LHCN-M2 (cell line): Measurements from ENCODE around the gene SP8. TPM values are rescaled to one million over a fixed set of nuclear protein-coding genes. Genes with fewer than 3 reads are reported as not detected.
"Not testable (repeated sequence)": the region's sequence is repeated elsewhere in the genome, so short reads cannot be mapped to it uniquely, and the experiment has no call there.

Experiments
- DNase-seq: peaks from one replicate; pipeline ENCODE4 v3.0.0-alpha.2; 2012; ENCODE audit warnings: low read depth
- polyA plus RNA-seq: library from polyadenylated mRNA; unstranded; fragments of >200 nt; gene quantifications from one replicate; pipeline ENCODE4 v1.2.1, GENCODE V29; 2012; ENCODE audit warnings: missing spikeins
- total RNA-seq: library from RNA; depleted of rRNA; stranded (reverse); fragments of >200 nt; gene quantifications from 2 replicates; pipeline ENCODE4 v1.2.3, GENCODE V29; 2014; rRNA removed

Gene SP8
- not detected in 2 replicates for total RNA-seq
- polyA plus RNA-seq, result not detected

DNA sequence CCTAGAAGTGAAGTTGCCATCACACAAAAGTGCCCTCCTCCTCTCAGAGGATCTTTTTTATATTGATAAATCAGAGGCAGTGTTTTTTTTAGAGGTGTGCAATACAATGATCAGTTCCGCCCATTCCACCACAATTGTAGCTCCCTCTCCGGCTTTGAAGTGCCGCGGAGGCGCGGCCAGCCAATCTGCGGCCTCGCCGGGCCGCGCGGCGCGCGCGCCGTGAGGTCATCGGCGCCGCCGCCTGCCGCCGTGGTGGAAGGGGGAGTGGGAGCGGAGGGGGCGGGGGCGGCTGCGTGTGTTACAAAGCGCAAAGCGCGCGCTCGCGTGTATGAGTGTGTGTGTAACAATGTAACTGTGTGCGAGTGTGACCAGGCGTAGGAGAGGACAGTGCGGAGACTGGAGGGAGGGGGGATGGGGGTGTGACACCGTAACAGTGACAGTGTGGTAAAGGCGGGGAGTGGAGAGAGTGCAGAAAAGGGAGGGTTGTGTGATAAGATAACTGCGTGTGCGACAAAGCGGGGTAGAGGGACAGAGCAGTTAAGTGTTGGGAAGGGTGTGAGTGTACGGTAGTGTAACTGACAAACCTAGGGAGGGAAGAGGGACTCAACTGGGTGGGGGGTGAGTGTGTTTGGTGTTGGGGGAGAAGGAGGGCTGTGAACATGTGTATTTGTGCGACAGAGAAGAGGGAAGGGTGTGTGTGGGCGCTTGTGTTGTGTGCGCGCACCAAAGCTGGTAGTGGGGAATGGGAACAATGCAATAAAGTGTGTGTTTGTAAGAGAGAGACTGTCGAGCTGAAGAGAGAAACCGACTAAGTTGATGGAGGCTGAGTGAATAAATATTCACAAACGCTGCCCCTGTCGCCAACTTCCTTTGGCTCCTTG lies at the start of gene SP8:
TSS of gene SP8 (minus strand) at position 108 of the 881 bp plus-strand sequence. CDS start at position 20, 88 bp downstream.
- DNase-seq, result no peak

DNA sequence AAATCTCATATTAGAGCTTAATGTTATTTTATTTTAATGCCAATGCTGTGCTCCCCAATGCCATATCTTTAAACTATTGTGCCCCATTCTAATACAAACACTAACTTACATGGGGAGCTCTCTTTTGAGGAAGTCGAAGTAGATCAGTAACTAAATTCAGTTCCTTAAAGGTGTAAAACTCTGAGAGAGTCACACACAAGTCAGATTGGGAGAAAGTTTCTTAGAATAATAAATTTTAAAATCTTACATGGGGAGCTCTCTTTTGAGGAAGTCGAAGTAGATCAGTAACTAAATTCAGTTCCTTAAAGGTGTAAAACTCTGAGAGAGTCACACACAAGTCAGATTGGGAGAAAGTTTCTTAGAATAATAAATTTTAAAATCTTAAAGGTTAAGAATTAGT lies 49.7 kb upstream of the SP8 start:
- not testable (repeated sequence) for DNase-seq

DNA sequence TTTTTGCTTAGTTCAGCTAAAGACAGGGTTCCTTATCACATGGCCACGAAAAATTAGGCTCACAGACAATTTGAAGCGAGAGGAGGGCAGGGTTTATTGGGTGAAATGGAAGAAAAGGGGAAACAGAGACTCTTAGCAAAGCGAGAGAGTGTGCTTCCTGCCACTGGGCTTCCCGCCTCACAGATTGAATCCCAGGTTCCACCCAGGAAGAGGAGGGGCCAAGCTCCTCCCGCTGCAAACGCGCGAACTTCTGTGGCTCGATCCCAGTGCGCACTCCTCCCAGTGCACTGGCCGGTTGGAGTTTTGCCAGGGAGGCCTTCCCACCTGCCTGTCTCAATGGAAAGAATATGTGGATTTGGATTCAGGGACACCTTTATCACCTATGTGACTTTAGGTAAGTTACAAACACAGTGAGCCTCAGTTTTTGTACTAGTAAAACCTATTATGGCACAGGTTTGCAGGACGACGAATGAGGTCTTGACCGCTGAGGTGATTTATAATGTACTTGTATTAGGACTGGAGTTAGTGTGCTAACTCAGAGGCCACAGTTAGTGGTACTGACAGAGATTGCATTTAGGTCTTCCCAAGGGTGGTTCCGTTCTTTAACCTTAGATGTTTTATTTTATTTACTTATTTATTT lies 48.5 kb upstream of the SP8 start:
- DNase-seq, result no peak

DNA sequence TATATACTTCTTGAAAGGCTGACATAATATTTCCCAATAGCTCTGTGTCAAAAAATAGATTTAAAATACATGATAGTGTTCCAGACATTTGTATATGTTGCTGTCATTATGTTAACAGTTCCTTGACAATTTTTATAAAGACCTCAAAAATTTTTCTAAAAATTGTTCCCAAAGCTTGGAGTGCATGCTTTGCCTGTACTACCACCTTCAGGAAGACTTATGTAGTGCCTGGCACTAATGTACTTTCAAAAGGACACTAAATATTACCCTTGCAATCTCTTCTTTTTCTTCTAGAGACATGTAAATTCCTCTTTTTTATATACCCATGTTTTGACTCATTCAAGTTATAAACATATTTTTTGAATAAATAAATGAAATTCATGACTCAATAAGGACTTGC lies 48.0 kb upstream of the SP8 start:
- no peak for DNase-seq

DNA sequence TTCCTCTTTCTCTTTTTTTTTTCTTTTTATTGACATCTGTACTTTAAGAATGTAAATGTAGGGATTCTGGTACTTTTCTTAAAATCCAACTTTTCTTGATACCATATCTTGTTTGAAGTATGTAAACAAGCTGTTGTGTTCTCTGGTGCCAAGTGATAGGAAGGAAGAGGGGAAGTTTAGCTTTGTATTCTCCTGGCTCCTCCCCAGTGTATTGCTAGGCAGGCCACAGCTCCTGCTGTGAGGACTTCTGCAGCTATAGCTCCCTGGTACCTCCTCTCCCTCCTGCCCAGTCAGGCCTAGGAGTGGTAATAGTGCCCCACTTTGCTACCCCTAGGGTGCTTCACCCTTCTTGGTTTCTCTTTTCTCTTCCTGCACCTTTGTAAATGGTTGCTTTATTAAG lies 45.3 kb upstream of the SP8 start:
- no peak for DNase-seq

DNA sequence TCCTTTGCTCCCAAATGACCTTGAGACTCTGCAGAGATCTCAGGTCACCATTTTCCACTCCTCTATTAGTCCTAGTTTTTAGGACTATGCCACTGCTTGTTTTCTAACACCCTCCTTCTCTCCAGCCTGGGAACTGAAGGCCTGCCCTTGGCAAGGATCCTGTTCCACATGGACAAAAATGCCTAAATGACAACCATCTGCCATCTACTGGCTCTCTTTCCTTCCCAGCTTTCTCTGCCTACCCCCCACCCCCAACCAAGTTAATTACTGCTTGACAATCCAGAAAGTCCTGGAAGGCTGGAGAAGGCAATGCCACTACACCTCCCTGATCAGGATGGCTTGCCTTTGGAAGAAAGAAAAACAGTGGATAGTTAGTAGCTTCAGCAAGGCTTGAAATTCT lies 44.8 kb upstream of the SP8 start:
- no peak for DNase-seq

DNA sequence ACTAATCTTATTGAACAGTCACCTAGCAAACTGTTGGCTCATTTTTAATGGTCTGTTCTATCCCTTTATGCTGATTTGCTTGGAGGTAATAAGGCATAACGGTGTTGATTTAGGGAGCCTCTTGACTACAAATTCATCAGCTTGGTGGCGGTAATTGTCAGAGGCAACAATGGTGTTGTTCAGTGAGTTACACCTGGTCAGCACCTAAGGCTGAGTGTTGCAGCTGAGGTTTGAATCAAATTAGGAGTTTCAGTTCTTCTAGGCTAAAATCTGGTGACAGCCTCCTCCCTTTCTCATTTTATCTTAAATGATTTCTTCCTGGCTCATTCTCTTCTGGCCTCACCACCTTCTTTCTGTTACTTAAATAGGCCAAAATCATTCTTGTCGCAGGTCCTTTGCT lies 42.3 kb upstream of the SP8 start:
- no peak for DNase-seq

DNA sequence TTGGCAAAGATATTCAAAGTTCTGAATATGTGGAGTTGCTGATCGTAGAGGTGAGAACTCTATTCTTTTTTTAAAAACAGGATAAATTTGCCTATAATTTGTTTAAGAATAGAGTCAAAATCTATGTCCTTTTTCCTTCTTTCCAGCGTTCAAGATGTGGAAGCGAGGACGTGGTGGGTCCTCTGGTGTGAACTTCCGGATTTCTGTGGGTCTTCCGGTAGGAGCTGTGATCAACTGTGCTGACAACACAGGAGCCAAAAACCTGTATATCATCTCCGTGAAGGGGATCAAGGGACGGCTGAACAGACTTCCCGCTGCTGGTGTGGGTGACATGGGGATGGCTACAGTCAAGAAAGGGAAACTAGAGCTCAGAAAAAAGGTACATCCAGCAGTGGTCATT lies 40.5 kb upstream of the SP8 start:
- no peak for DNase-seq

DNA sequence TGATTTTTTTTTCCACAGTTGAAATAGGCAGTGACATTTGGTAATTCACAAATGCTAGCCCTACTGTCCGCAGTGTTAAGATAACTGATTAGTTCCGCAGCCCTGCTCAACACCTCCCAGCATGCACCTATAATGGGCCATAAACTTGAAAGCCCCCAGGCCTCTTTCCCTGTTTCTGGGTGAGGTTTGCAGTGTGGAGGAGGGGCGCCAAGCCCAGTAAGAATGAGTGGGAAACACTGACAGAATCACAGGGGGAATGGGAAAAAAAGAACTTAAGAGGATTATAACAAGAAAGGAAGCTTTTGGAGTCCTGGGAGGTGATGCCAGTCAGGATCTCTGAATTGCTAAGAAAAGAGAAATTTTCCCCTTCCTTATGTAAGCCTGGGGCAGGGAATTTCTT lies 39.6 kb upstream of the SP8 start:
- DNase-seq, result no peak

DNA sequence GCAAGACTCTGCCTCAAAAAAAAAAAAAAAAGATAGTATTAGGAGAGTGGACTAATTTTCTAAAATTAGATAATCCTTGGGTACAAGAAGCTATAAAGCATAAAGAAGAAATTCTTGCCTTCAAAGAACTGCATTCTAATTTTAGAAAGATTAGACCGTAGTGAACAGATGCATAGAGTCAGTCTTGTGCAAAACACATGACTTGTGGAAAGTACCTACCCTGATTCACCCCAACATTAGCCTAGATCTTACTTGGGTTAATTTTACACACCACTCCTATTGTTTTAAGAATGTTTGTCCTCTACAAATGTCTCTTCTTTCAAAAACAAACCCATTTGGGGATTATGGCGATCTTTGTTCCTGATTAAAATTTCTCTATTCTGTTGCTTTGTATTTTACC lies 38.9 kb upstream of the SP8 start:
- DNase-seq, result no peak

DNA sequence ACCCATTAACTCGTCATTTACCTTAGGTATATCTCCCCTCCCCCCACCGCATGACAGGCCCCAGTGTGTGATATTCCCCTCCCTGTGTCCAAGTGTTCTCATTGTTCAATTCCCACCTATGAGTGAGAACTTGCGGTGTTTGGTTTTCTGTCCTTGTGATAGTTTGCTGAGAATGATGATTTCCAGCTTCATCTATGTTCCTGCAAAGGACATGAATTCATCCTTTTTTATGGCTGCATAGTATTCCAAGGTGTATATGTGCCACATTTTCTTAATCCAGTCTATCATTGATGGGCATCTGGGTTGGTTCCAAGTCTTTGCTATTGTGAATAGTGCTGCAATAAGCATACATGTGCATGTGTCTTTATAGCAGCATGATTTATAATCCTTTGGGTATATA lies 34.7 kb upstream of the SP8 start:
- DNase-seq, result not testable (repeated sequence)

DNA sequence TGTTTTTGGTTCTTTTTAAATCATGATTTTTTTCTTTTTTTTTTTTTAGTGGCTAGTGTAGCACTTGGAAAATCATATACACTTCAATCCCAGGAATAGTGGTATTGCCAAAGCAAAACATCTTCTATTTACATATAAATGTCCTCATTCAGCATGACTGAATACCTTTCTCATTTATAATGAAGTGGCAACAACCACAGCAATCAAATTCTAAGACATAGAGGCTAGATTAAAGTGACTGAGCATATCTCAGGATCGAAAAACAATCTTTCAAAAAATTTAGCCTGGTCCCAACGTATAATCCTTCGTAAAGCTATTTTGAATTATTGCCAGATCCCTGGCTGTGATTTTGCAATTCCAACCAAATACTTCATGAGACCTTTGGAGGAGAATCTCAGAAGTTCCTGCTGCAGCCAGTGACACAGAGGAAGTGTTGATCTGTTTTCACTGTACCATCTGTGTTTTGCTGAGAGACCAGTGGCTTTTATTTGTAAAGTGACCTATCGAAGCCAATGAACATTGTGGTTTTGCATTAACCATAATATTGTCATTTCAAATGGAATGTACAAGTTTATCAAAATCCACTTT lies 29.8 kb upstream of the SP8 start:
- no peak for DNase-seq

DNA sequence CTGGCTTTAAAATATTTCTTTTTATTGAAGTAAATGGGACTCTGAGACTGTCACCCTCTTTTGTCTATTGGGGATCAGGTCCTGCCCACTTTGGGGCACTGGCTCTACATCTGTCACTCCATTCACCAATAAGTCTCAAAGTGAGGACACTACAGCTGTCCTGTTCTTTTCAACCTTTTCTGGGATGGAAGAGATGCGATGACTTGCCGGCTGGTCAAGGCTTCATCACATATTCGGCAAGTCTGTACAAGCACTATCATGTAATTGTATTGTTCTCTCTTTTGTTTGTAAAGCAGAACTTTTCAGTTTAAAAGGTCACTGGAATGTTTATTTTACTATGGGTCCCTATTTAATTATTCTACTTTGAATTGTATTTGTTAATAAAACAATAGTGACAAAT lies 17.7 kb upstream of the SP8 start:
- DNase-seq, result no peak

DNA sequence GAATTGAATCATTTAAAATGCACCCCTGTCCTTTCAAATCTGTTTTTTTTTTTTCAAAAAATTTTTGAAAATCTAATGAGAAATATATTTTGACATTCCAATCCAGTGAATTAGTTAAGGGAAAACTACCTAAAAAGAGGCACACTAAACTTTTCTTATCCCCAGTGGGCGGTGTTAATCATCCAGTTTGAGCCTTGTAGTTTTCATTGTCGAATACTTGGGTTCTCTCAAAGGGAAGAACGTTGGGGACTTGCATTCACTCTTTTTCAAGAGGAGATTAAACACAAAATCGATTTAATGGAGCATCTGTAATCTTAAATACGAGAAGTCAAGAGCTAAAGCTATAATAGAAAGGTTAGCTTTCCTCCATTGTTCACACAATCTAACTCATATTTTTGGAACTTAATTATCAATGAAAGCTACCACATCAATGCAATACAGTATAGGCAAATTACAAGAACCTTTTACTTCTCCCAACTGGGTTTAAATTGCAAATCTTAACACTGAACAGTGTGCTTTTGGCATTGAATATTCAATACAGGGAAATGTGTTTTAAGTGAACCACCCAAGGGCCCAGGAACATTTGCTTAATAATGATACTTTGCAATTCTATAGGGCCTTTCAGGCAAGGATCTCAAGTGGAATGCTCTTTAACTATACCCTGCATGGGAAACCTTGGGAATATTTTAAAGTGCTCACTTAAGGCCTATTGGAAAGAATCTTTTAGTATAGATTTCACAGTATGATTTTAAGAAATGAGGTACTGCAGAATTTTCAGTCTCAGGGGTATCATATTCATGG lies 13.1 kb upstream of the SP8 start:
- no peak for DNase-seq

DNA sequence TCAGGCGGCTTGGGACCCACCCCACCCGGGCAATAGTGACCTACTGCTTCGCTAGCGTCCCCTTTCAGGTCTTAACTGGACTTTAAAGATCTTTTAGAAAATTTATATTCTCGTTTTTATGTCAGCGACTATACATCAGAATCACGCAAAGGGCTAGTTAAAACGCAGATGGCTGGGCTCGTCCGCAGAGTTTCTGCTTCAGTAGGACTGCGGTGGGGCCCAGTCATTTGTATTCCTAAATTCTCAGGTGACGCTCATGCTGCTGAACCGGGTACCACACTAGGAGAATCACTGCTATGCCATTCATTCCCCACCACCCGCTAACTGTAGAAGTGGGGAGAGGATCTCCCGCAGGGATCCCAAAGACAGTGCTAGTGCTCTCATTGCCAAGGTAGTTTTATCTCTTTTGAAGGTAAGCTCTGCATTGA lies 12.0 kb upstream of the SP8 start:
- no peak for DNase-seq

DNA sequence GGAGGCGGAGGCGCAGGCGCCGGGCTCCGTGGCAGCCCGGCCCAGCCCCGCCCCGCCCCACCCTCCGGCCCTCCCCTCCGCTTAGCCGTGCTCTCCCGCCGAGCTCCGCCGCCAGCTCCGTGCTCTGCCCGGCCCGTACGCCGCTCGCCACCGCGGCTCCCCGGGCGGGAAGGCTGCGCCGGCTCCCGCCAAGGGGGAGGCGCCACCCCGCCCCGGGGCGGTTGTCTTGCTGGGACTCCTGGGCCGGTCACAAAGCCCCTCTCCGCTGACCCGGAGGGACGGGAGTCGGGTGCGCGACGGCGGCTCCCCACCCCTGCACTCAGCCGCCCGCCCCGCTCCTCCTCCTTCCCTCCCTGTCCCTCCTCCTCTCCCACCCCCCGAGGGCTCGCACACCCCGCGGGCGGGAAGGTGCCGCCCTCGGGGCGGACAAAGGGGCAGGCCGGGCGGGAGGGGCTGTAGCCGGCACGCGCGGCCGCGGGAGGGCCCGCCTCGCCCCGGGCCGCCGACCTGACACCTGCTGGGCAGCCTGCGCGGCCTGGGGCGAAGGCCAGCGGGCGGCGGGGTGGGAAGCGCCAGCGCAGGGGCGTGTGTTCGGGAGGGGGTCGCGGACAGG lies 11.5 kb upstream of the SP8 start:
- DNase-seq, result no peak

DNA sequence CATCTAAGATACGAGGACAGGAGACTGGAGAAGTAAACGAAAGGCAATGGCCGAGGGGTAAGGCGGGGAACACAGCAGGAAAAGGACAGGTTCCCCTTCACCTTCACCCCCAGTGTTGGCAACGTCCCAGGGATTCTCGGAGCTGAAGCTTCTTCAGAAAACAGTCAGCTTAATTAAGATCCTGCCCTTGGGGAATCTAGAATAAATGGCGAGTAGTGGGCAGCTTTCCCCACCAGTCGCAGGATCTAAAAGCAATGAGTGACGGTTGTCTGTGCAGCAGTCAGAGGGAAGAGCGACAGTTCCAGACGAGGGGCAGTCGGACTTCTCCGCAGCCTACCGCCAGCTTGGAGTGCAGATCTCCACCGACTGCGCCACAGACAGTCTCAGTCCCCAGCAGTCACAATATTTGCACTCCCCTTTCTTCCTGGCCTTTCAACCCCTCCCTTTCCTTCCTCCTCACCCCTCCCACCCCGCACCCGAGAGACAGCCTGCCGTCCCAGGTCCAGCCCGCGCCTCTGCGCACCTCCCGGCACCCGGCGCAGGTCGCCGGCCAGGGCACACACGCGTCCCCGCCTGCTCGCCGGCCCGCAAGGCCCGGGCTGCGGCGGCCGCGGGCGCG lies 10.9 kb upstream of the SP8 start:
- no peak for DNase-seq

DNA sequence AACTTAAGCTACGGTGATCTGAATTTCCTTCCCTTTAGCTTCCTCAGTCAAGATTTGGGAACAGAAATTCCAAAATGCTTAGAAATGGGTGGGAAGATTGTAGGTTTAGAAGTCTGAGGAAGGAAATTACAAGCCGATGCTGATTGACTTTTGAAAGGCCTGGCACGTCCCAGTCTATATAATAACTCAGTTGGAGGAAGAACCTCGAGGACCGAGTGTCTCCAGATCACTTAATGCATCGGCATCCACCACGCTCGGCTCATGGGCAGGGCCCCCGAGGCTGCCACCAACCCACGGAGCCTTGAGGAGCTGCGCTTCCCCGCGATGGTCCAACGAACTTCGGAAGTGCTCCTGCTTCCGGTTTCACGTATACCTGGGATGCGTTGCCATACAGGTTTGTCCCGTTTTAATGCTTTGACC lies 10.4 kb upstream of the SP8 start:
- DNase-seq, result no peak

DNA sequence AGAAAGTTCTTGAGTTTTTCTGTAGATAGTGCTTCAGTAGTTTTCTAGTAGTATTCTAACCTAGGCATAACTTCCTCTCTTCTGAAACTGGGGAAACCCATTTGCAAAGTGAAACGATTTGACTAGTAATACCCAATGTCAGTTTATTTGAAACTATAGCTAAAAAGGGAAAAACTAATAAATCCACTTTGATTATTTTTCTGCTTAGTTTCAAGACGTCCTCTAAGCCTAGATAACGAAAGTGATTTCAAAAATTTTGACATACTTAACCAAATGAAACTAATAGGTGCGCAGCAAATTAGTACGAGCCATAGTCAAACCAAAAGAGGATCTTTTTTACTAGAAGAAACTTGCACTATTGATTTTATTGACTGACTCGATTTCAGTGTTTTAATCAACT lies 9.8 kb upstream of the SP8 start:
- no peak for DNase-seq

DNA sequence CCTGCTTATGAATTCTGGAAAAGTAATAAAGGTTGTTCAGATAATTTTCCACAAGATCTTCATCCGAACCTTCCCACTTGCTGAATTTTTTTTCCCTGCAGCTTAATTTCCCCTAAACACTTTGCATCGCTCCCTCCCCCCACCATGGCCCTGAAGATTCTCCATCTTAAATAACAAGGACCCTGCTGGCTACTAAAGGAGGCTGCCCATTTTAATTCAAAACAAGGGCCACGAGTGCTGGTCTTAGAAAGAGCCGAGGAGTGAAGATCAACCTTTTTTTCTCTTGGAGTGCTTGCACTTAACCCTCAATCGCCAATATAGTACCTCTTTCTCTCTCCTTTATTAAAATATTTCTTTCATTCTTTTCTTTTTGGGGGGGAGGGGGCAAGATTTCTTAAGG lies 9.2 kb upstream of the SP8 start:
- no peak for DNase-seq

DNA sequence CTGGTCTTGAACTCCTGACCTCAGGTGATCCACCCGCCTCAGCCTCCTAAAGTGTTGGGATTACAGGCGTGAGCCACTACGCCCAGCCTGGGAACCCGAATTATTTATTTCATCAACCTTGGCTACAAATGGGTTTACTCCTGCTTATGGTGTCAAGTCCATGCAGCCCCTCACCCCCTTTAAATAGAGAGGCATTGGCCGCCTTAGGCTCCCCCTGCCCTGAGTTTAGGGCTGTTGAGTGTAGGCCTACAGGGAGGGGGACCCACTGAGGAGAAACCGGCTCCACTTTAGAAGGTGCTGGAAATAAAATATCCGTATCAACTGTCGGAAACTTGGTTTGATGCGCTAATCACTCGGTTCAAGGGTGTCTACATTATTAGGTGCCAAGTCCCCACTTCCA lies 8.7 kb upstream of the SP8 start:
- DNase-seq, result no peak
